HL-60 (cell line): ENCODE data around the gene ARHGAP10.

ENCODE experiments used
- DNase-seq, 2 experiments: peaks; one replicate each; pipeline ENCODE4 v3.0.0-alpha.2; 2010 to 2020; ENCODE audit warnings: low read depth in 1 of 2, low spot score in 1 of 2
- H3K27ac ChIP-seq: fragments of 250-450 bp; sonication (Bioruptor Pico); replicated peaks from 2 replicates; pipeline ENCODE4 v1.5.1; 2020; ENCODE audit warnings: mild to moderate bottlenecking, moderate library complexity
- H3K27me3 ChIP-seq: fragments of 250-450 bp; sonication (Bioruptor Pico); 2 replicates; pipeline ENCODE4 v1.5.1; 2021; ENCODE audit warnings: mild to moderate bottlenecking, moderate library complexity; ENCODE audit not compliant: insufficient read depth, poor library complexity, severe bottlenecking
- H3K4me3 ChIP-seq: replicated peaks from 2 replicates; pipeline ENCODE4 v1.5.1; 2011; ENCODE audit warnings: mild to moderate bottlenecking, control low read depth, low read length; ENCODE audit not compliant: insufficient read depth
- CTCF ChIP-seq: IDR thresholded peaks from one replicate; pipeline ENCODE4 v1.5.1; 2011; ENCODE audit warnings: low read length, control low read depth, inconsistent platforms; ENCODE audit not compliant: insufficient read depth
- GABPA ChIP-seq: IDR thresholded peaks from 2 replicates; pipeline ENCODE4 v1.6.1; 2012; ENCODE audit warnings: low read depth
- POLR2AphosphoS5 ChIP-seq: IDR thresholded peaks from 2 replicates; pipeline ENCODE4 v1.6.1; 2012; ENCODE audit warnings: low read depth
- REST ChIP-seq: IDR thresholded peaks from 2 replicates; pipeline ENCODE4 v1.6.1; 2012; ENCODE audit warnings: low read depth; ENCODE audit not compliant: insufficient replicate concordance
- SPI1 ChIP-seq: IDR thresholded peaks from 2 replicates; pipeline ENCODE4 v1.6.1; 2012; ENCODE audit warnings: low read depth, mild to moderate bottlenecking, borderline replicate concordance

The ARHGAP10 gene

GRCh38 chr4:147739239-147739823, 7.4 kb downstream of the ARHGAP10 start:
- H3K4me3 ChIP-seq, result no peak overlapping the region
- no peaks in the 10 kb centered on the region for H3K27me3 ChIP-seq
- no peak for TF ChIP-seq POLR2AphosphoS5
- TF ChIP-seq REST, result no peak
- TF ChIP-seq CTCF, result no peak
- no peak for TF ChIP-seq SPI1
- TF ChIP-seq GABPA, result no peak
- no peak overlapping the region for H3K27ac ChIP-seq
- DNase-seq, result no peak

- H3K27ac ChIP-seq, result no peak overlapping the region
- TF ChIP-seq REST (no peak), POLR2AphosphoS5 (no peak), GABPA (no peak)
- no peaks in the 10 kb centered on the region for H3K27me3 ChIP-seq
- no peak for DNase-seq
- no peak overlapping the region for H3K4me3 ChIP-seq
Observed at GRCh38 chr4:147740176-147740575, 8.3 kb downstream of the ARHGAP10 start.

GRCh38 chr4:147741190-147741788, 9.4 kb downstream of the ARHGAP10 start:
- TF ChIP-seq CTCF, result no peak
- TF ChIP-seq SPI1, result no peak
- TF ChIP-seq GABPA, result no peak
- no peak for TF ChIP-seq REST
- no peak for TF ChIP-seq POLR2AphosphoS5
- H3K27me3 ChIP-seq, result no peaks in the 10 kb centered on the region
- H3K27ac ChIP-seq, result no peak overlapping the region
- H3K4me3 ChIP-seq, result no peak overlapping the region
- no peak for DNase-seq
